Liver (tissue), 9 donors: ENCODE data around the gene KRT77. TPM values are rescaled to one million over a fixed set of nuclear protein-coding genes. Genes with fewer than 3 reads are reported as not detected.

Experiments
- DNase-seq: peaks from one replicate; pipeline ENCODE4 v3.0.0-alpha.2; 2017; ENCODE audit warnings: low spot score
- H3K27ac ChIP-seq, 2 donors: one replicate each; pipeline ENCODE4 v1.7.0; 2013; ENCODE audit warnings: inconsistent platforms in 2 of 2, low read length in 2 of 2, control low read depth in 1 of 2, low read depth in 1 of 2, mild to moderate bottlenecking in 1 of 2
- H3K27me3 ChIP-seq, 4 donors: one replicate each; pipeline versions ENCODE4 v1.6.1 to v1.7.0; 2013; ENCODE audit warnings: low read length in 3 of 4, inconsistent platforms in 1 of 4, mild to moderate bottlenecking in 1 of 4, moderate library complexity in 1 of 4; ENCODE audit not compliant: control insufficient read depth in 4 of 4, insufficient read depth in 4 of 4
- H3K36me3 ChIP-seq, 4 donors: one replicate each; pipeline versions ENCODE4 v1.6.1 to v1.7.0; 2013; ENCODE audit warnings: low read length in 3 of 4, mild to moderate bottlenecking in 3 of 4, low read depth in 1 of 4, moderate library complexity in 1 of 4; ENCODE audit not compliant: control insufficient read depth in 4 of 4, insufficient read depth in 3 of 4
- H3K4me1 ChIP-seq, 4 donors: one replicate each; pipeline versions ENCODE4 v1.6.1 to v1.7.0; 2013; ENCODE audit warnings: low read length in 3 of 4, mild to moderate bottlenecking in 3 of 4, moderate library complexity in 1 of 4; ENCODE audit not compliant: control insufficient read depth in 4 of 4, insufficient read depth in 4 of 4
- H3K4me3 ChIP-seq, 3 donors: one replicate each; pipeline versions ENCODE4 v1.6.1 to v1.7.0; 2013; ENCODE audit warnings: low read length in 3 of 3, control low read depth in 1 of 3, low read depth in 1 of 3, mild to moderate bottlenecking in 1 of 3
- H3K9ac ChIP-seq, 2 donors: one replicate each; pipeline ENCODE4 v1.7.0; 2013; ENCODE audit warnings: low read length in 2 of 2, mild to moderate bottlenecking in 2 of 2, moderate library complexity in 2 of 2, control low read depth in 1 of 2, low read depth in 1 of 2
- H3K9me3 ChIP-seq, 4 donors: one replicate each; pipeline versions ENCODE4 v1.6.1 to v1.7.0; 2013; ENCODE audit warnings: low read length in 3 of 4; ENCODE audit not compliant: control insufficient read depth in 4 of 4
- FOXA1 ChIP-seq: IDR thresholded peaks from 2 replicates; pipeline ENCODE4 v1.6.1; 2016; ENCODE audit warnings: antibody characterized with exemption
- FOXA2 ChIP-seq: IDR thresholded peaks from 2 replicates; pipeline ENCODE4 v1.6.1; 2016; ENCODE audit warnings: antibody characterized with exemption
- JUND ChIP-seq, 2 donors: IDR thresholded peaks; 2 replicates each; pipeline ENCODE4 v1.6.1; 2016; ENCODE audit warnings: antibody characterized with exemption in 2 of 2
- RAD21 ChIP-seq, 2 donors: IDR thresholded peaks; 2 replicates each; pipeline ENCODE4 v1.6.1; 2016; ENCODE audit warnings: antibody characterized with exemption in 2 of 2, mild to moderate bottlenecking in 2 of 2
- RXRA ChIP-seq, 2 donors: IDR thresholded peaks; 2 replicates each; pipeline ENCODE4 v1.6.1; 2017 to 2018; ENCODE audit warnings: antibody characterized with exemption in 2 of 2, mild to moderate bottlenecking in 1 of 2
- SP1 ChIP-seq: IDR thresholded peaks from 2 replicates; pipeline ENCODE4 v1.6.1; 2018; ENCODE audit warnings: antibody characterized with exemption, mild to moderate bottlenecking
- TAF1 ChIP-seq: conservative IDR thresholded peaks from 2 replicates; pipeline ENCODE4 v1.6.1; 2016; ENCODE audit warnings: antibody characterized with exemption, mild to moderate bottlenecking
- YY1 ChIP-seq: IDR thresholded peaks from 2 replicates; pipeline ENCODE4 v1.6.1; 2016; ENCODE audit warnings: antibody characterized with exemption, mild to moderate bottlenecking
- WGBS: extraction: QIAGEN DNeasy Blood & Tissue Kit; methylation state at CpG from one replicate; pipeline ENCODE4 v1.1.7; 2013; 5-methylcytosine and 5-hydroxymethylcytosine counted together
- polyA plus RNA-seq, 2 donors: library from polyadenylated mRNA; stranded (reverse) in 1 of 2; unstranded in 1 of 2; fragments of 200-250 nt in 1 of 2; fragments of >200 nt in 1 of 2; fragmentation: Nextera tagmentation in 1 of 2; extraction: Ambion mirVana in 1 of 2; gene quantifications; one replicate each; pipeline versions ENCODE4 v1.2.1 to v1.2.3, GENCODE V29; 2013 to 2015
- total RNA-seq, 2 donors: library from RNA; depleted of rRNA; stranded (reverse); fragments of >200 nt; gene quantifications; one replicate each; pipeline ENCODE4 v1.2.3, GENCODE V29; 2014
- TF ChIP-seq, protein P1 (sequence below): IDR thresholded peaks from 2 replicates; pipeline ENCODE4 v1.6.1; 2016; ENCODE audit warnings: antibody characterized with exemption, mild to moderate bottlenecking
- TF ChIP-seq, protein P2 (sequence below): IDR thresholded peaks from 2 replicates; pipeline ENCODE4 v1.6.1; 2016; ENCODE audit warnings: antibody characterized with exemption
- TF ChIP-seq, protein P3 (sequence below): IDR thresholded peaks from 2 replicates; pipeline ENCODE4 v1.6.1; 2016; ENCODE audit warnings: antibody characterized with exemption
- donor health status: healthy.
- donor health status: healthy.
- donor health status: healthy.
- donor health status: healthy.
- donor health status: healthy.

KRT77 gene
- total and polyA plus RNA-seq, 4 donors = not detected

DNA sequence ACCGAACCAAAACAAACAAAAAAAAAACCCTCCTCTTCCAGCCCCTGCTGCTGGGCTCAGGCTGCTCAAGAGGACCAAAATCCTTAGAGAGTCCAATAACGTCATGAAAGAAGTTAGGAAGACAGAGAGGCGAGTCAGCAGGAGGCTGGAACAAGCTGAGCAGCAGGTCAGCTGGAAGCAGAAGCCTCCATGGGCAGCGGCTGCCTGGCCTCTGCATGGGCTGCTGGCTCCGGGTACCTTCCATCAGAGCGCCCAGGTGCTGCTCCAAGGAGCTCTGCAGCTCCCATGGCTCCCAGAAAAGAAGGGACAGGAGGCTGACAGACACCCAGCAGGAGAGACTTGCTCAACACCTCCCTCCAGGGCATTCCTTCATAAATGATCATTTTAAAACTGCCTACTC, 48.1 kb downstream of the KRT77 start:
- Histone ChIP-seq H3K36me3 (no peaks in the 10 kb centered on the region), H3K27ac (no peak overlapping the region)

DNA sequence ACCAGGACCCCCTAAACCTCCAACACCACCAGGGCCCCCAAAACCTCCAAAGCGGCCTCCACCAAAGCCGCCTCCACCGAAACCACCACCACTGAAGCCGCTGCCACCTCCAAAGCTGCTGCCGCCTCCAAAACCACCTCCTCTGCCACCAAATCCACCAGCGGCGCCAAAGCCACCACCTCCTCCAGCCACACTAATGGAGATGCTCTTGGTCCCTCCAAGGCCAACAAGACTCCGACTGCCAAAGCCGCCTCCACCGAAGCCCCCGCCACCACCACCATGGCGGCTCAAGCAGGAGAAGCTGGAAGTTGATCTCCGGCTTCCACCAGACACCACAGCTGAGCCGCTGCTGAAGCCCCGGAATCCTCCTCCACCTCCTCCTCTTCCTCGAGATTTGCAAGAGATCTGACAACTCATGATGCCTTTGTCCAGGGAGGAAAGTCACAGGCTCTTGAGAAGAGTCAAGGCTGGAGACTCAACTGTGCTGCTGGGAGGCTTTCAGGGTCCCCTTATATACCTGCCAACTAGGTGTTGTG, 51.5 kb downstream of the KRT77 start, which contains the start of gene KRT2:
Gene KRT2, minus strand, starts transcription at position 486 of the 536 bp plus-strand sequence. Its CDS starts 69 bp downstream, at position 417.
- WGBS = 97% methylated on average over 16 of the region's 16 CpGs
- Histone ChIP-seq H3K9me3 (peaks cover 0 to 2% (median 0%) of the 10 kb centered on the region in 4 donors), H3K27me3 (peaks cover 0 to 2% (median 0%) of the 10 kb centered on the region in 4 donors), H3K36me3 (no peaks in the 10 kb centered on the region), H3K9ac (no peak within 1 kb of the TSS), H3K4me3 (no peak within 1 kb of the TSS), H3K27ac (no peak within 1 kb of the TSS), H3K4me1 (no peaks in the 10 kb centered on the region)
- no peak for DNase-seq
- TF ChIP-seq, protein P1, sequence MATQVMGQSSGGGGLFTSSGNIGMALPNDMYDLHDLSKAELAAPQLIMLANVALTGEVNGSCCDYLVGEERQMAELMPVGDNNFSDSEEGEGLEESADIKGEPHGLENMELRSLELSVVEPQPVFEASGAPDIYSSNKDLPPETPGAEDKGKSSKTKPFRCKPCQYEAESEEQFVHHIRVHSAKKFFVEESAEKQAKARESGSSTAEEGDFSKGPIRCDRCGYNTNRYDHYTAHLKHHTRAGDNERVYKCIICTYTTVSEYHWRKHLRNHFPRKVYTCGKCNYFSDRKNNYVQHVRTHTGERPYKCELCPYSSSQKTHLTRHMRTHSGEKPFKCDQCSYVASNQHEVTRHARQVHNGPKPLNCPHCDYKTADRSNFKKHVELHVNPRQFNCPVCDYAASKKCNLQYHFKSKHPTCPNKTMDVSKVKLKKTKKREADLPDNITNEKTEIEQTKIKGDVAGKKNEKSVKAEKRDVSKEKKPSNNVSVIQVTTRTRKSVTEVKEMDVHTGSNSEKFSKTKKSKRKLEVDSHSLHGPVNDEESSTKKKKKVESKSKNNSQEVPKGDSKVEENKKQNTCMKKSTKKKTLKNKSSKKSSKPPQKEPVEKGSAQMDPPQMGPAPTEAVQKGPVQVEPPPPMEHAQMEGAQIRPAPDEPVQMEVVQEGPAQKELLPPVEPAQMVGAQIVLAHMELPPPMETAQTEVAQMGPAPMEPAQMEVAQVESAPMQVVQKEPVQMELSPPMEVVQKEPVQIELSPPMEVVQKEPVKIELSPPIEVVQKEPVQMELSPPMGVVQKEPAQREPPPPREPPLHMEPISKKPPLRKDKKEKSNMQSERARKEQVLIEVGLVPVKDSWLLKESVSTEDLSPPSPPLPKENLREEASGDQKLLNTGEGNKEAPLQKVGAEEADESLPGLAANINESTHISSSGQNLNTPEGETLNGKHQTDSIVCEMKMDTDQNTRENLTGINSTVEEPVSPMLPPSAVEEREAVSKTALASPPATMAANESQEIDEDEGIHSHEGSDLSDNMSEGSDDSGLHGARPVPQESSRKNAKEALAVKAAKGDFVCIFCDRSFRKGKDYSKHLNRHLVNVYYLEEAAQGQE = no peak
- TF ChIP-seq, protein P2, sequence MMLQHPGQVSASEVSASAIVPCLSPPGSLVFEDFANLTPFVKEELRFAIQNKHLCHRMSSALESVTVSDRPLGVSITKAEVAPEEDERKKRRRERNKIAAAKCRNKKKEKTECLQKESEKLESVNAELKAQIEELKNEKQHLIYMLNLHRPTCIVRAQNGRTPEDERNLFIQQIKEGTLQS = no peak
- TF ChIP-seq RXRA (IDR thresholded peaks at IDR 0.05) (no peak), RAD21 (IDR thresholded peaks at IDR 0.05) (no peak)

More for the DNA sequence above, 48.1 kb downstream of the KRT77 start:
- no peak overlapping the region for H3K4me3 ChIP-seq
- no peak for DNase-seq
- no peak for TF ChIP-seq TAF1
- TF ChIP-seq, protein P3, sequence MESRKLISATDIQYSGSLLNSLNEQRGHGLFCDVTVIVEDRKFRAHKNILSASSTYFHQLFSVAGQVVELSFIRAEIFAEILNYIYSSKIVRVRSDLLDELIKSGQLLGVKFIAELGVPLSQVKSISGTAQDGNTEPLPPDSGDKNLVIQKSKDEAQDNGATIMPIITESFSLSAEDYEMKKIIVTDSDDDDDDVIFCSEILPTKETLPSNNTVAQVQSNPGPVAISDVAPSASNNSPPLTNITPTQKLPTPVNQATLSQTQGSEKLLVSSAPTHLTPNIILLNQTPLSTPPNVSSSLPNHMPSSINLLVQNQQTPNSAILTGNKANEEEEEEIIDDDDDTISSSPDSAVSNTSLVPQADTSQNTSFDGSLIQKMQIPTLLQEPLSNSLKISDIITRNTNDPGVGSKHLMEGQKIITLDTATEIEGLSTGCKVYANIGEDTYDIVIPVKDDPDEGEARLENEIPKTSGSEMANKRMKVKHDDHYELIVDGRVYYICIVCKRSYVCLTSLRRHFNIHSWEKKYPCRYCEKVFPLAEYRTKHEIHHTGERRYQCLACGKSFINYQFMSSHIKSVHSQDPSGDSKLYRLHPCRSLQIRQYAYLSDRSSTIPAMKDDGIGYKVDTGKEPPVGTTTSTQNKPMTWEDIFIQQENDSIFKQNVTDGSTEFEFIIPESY = no peak
- TF ChIP-seq JUND (IDR thresholded peaks at IDR 0.05) = no peak
- no peak for TF ChIP-seq FOXA2
- no peak for TF ChIP-seq YY1
- TF ChIP-seq RXRA (IDR thresholded peaks at IDR 0.05) = no peak
- no peak for TF ChIP-seq SP1
- H3K27me3 ChIP-seq = peaks cover 0 to 2% (median 0%) of the 10 kb centered on the region in 4 donors
- peaks cover 0 to 2% (median 0%) of the 10 kb centered on the region in 4 donors for H3K9me3 ChIP-seq
- no peak overlapping the region for H3K9ac ChIP-seq
- WGBS = 68% methylated on average over 6 of the region's 6 CpGs
- no peaks in the 10 kb centered on the region for H3K4me1 ChIP-seq

DNA sequence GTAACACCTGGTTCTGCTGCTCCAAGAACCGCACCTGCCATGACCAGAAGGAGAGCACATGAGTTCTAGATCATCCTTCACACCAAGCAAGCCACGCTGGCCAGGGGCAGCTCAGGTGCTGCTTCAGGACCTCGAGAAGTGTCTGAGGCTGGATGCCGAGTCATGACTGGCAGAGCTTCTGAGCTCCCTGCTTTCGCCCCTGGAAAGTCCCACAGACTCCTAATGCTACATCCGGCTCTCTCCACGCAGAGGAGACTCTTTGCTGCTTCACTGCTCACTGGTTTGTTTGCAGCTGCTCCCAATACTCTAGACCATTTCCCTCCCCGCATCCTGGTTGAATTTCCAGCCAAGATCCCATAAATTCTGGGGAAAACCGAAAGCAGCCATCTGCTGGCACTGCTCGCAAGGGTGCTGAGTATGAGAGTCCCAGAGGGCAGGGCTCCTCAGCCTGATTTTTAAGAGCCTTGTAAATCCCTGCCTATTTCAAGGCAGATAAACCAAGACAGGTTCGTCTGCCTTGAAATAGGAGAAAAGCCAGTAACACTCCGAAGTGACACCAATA, 52.7 kb downstream of the KRT77 start:
- Histone ChIP-seq H3K36me3 (no peaks in the 10 kb centered on the region), H3K9me3 (peaks cover 0 to 2% (median 0%) of the 10 kb centered on the region in 4 donors), H3K4me3 (no peak overlapping the region), H3K27ac (no peak overlapping the region), H3K27me3 (peaks cover 0 to 2% (median 0%) of the 10 kb centered on the region in 4 donors), H3K9ac (no peak overlapping the region), H3K4me1 (no peaks in the 10 kb centered on the region)
- TF ChIP-seq FOXA1 = no peak
- TF ChIP-seq, protein P1 = peak; percentile 54
- no peak for DNase-seq
- WGBS = 63% methylated on average over 12 of the region's 12 CpGs
